Activated CD4-positive, alpha-beta T cell treated with anti-CD3 and anti-CD28 coated beads for 24 hours (primary cell): ENCODE measurements around the gene RGS9.
"Not testable (repeated sequence)": the region's sequence is repeated elsewhere in the genome, so short reads cannot be mapped to it uniquely, and the experiment has no call there.

ENCODE experiments used
- DNase-seq, 2 donors: peaks; one replicate each; pipeline ENCODE4 v3.0.0-alpha.2; 2020; ENCODE audit warnings: low read depth in 2 of 2

Gene RGS9

DNA sequence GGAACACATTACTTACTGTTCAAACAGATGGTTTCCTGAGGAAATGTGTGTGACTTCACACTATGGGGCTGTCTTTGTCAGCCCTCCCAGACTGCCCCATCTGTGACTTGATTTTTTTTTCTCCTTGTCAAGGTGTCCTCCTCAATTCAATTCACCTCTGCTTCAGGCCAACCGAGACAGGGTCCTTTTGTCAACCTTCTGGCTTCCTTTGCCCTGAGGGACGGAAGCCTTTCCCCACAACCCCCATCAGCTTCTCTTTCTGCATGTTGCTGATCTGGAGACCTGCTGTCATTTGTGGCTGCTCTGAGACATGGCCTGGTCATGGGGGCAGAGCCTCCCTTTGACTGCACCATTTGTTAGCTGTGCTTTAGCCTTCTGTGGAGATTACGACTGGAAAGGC is 21.3 kb upstream of the RGS9 start:
- no peak for DNase-seq

DNA sequence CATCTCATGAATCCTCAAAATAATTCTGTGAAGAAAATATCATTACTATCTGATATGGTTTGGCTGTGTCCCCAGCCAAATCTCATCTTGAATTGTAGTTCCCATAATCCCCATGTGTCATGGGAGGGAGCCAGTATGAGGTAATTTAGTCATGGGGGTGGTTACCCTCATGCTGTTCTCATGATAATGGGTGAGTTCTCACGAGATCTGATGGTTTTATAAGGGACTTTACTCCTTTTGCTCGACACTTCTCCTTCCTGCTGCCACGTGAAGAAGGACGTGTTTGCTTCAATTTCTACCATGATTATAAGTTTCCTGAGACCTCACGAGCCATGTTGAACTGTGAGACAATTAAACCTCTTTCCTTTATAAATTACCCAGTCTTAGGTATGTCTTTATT is 20.7 kb upstream of the RGS9 start:
- DNase-seq, result not testable (repeated sequence)

DNA sequence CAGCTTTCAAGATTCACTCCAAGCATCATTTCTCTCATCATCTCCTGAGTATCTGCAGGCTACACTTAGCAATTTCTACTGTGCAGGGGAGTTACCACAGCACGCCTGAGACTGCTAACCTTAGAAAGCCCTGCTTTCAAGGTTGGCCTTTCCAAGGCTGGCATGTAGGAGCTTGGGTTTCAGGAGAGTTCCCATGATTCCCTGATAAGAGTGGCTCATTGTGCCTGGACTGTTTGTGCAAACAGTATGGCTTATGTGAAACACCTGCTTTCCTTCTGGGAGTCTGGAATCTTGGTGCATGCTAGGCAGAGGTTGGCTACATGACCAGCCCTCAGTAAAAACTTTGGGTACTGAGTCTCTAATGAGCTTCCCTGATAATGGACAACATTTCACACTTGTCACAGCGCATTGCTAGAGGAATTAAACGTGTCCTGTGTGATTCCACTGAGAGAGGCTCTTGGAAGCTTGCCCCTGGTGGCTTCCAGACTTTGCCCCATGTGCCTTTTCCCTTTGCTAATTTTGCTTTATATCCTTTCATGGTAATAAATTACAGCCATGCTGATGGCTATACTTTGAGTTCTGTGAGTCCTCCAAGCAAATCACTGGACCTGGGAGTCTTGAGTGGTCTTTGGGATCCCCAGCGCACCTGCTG is 19.7 kb upstream of the RGS9 start:
- DNase-seq, result no peak

DNA sequence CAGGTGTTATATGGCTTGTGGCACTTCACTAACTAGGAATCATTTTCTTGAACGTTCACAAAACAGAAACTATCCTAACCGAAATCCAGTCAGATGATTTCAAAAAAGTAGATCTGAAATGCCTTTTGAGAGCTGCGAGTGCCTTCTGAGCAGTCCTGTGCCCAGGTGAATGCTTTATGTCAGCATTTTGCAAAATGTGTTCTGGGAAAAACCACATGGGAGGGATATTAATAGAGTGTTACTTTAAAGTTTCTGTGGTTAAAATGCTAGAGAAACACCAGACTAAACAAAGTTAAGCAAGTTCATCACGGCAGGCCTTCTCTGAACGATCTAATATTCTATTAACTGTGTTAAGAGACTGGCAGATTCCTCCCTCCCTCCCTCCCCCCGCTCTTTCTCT is 15.8 kb upstream of the RGS9 start:
- DNase-seq, result no peak

DNA sequence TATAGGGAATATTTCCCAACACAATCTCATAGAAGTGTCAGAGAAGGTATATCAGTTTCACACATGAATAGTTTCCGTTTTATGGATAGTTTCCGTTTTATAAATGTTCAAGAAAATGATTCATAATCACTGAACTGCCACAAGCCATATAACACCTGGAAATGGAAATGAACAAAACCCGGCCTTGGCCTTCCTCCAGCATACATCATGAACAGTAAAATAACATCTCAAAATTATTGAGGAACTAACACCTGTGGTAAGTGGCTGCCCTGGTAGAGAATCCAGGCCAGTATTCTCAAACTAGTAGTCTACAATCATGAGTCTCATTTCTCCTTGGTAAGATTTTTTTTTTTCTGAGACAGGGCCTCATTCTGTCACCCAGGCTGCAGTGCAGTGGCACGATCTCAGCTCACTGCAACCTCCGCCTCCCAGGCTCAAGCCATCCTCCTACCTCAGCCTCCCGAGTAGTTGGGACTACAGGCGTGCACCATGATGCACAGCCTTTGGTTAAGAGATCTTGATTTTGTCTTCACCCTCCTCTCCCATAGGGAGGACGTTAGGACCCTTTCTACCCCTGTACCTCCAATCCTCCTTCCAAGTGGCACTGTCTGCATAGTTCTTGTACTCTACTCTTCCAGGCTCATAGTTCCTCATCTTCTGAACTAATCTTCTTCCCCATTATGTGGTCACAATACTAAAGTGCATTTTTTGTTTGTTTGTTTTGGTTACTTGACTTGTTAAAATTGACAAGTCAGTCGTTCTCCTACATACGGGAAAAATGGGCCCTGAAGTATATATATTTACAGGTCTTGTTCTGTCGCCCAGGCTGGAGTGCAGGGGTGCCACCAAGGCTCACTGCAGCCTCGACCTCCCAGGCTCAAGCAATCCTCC is 15.0 kb upstream of the RGS9 start:
- DNase-seq, result peak in 1 of 2 donors; percentile 30

DNA sequence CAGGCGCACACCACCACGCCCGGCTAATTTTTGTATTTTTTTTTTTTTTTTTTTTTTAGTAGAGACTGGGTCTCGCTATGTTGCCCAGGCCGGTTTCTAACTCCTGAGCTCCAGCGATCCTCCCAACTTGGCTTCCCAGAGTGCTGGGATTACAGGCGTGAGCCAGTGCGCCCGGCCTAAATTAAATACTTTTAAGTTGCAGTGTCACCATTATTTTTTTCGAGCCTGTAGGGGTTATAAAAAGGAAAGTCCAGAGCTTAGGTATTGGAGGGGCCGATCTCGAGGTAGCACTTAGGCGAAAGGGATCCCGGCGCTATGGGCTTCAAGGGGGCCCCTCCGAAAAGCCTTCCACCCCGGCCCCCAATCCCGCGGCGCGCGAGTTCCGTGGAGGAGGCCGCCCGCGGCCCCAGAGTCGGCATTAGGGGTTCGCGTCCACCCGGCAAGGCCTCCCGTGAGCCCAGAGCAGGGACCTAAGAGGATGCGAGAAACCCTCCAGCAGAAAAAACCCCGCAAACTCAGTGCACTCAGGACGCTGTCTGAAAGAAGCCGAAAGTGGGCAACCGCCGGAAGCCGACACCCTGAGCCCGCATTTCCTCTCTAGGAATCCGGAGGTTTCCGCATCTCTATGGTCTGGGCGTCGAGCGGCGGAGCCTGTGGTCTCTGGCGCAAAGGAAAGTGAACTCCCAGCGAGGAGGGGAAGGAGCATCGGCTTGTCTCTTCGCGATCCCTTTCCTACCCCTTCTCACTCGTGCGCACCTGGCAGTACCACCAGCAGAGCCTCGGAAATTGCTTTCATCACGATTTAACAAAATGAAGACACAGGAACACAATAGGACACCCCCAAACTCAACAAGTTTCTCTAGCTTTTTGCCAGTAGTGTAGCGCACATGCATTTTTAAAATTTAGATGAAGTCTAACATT is 14.1 kb upstream of the RGS9 start:
- peak; percentile 60 to 79 for DNase-seq

DNA sequence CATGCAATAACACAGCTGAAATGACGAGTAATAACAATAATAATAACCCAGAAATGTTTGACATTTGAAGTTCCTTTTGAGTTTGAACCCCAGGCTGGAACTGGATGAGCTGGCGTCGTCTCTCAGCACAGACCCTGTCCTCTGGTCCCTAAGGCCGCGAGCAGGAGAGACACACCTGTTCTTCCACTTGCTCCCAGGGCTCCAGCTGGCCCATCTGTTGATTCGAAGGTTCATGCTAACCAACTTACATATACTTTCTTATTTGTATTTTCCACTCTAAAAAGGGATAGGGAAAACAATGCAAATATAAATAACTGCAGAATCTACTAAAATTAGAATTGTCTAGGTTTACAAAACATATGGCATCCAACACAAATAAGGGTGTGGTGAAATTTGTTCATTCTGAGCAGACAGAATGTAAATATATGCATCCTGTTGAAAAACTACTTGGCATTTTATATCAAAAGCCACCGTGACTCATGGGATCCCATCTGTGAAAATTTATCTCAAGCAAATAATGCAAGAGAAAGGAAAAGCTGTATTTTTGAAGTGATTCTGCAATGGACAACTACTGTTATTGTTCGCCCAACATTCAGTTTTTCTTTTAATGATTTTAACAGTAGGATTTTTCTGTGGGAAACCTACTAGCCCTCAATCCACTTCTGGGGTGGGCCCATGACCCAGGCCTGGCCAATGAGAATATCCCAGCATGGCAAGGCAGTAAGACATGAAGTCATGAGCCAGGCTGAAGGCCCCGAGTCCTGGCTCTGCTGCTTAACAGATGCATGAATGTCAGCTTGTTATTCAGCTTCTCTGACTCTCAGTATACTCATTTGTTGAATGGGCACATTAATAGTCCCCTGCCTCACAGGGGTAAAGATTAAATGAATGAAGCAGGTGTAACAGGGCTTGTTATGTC is 13.2 kb upstream of the RGS9 start:
- DNase-seq, result no peak

DNA sequence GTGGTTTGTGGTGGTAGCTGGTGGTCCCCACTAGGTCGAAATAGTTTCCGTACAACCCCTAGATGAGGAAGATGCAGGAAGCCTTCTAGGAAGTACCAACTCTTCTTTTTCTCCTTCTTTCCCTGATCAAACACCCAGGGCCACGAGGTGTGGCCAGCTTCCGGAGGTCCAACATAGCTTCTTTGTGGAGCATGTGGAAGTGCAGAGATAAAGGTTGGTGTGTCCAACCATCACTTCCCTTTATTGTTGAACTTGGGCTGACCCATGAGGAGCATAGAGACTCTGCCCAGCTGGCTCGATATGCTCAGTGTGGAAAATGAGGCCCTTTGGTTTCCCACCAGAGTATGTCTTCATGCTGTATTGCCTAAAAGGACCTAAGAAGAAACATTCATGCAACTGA is 6.3 kb upstream of the RGS9 start:
- DNase-seq, result no peak

DNA sequence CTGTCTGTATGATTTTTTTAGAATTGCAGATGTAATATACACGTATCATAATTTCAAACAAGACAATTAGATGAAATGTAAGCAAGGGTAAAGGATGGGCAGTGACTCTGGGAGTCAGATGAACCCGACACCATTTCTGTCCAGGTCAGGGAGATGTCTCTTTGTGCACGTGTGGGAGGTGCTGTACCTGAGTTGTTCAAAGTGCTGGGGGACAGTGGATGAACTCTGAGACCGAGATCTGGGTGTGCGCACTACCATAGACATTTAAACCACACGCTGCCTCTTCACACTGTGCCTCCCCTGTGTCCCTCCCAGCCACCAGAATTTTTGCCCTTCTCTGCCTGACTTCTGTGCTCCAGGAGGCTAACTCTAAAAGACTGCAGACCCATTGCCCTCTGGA is 5.9 kb upstream of the RGS9 start:
- no peak for DNase-seq

DNA sequence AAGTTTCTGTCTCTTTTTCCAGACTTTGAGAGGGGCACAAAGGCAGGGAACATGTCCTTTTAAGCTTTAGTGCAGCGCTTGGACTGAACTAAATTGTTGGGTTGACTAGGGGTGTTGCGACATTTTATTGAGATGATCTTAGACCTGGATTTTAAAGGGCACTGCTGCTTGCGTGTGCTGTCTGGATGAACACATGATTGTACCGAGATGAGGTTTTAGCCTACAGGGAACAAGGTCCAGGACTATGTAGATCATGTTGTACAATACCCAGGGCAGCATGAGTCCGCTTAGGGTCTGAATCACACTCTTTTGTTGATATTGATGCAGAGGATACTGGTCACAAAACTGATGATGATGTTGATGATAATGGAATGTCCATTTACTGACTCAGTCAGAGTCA is 5.2 kb upstream of the RGS9 start:
- no peak for DNase-seq

DNA sequence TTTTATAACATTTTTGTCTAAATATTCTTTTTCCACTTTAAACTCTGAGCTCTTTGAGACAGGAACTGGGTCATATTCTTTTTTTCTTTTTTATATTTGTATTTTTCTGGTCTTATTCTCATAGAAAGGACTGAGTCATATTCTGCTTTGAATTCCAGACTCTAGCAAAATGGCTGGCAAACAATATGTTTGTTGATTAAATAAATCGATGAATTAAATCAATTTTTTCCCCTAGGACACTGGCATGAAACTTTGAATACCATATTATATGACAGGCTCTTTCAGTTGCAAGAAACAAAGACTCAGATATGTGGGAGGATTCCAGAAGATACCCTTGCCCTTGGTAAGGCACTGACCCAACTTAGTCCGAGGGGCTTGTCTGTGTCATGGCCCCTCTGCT is 3.1 kb upstream of the RGS9 start:
- DNase-seq, result no peak

DNA sequence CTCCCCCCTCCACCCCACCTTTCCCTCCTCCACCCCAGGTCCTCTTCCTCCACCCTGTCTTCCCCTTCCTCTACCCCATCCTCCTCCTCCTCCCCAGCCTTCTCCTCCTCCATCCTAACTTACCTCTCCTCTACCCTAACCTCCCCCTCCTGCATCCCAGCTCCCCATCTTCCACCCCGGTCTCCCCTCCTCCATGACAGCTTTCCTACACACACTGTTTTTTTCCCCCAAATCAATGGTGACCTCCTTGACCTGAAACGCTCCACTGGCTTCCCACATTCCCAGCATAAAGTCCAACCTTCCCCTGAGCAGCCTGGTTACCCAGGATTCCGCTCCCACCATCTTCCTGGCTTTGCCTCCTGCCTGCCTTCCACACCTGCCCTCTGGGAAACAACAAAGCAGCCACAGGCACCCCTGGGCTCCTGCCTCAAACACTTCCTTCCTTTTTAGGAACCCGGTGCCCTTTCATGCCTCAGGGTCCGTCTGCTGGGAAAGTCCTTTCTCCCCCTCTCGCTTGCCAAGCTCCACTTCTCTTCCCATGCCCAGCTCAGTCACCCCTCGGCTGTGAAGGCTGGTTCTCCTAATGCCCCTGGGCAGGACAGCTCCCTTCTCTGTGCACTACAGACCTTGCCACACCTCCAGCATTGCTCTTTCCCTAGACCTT is 2.1 kb downstream of the RGS9 start:
- DNase-seq, result no peak

DNA sequence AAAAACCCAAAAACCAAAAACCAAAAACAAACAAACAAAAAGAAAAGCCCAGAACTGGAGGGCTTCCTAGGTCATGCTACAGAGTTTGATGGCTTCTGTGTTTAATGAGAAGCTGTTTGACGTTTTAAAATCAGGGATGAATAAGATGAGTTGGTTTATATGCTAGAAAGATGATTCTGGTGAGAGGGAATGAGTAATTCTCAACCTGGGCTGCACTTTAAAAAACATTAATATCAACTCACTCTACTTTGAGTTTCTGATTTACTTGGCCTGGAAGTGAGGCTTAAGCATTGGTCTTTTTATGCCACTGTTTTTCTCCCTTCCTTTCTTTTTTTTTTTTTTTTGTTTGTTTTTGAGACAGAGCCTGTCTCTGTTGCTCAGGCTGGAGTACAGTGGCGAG is 5.1 kb downstream of the RGS9 start:
- no peak for DNase-seq

DNA sequence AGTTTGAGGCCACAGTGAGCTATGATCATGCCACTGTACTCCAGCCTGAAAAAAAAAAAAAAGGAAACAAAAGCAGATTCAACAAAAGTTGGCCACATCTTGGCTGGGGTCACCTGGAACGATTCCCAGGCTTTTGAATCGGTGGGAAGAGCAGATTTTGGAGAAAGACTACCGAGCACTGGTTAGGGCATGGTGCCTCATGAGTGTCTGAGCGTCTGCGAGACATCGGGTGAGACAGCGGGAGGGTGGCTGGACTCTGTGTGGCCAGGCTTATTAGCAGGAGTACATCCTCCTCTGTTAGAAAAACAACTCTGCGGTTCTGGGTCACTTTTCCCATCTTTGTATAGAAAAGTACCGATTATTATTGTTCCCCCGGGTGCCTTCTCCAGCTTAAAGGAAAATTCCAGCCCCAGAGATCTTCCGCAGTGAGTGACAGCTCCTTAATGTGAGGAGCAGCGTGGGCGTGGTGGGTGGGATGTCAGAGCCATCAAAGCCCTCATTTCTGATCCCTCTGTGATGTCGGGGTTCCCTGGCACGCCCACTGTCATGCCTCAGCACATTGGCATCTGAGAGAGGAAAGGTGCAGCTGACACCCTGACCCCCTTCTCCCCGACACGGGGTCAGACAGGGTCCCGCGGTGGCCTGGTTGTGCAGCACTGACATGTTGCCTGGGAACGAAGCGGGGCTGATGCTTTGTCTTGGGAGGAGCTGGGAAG is 6.9 kb downstream of the RGS9 start:
- DNase-seq, result no peak

DNA sequence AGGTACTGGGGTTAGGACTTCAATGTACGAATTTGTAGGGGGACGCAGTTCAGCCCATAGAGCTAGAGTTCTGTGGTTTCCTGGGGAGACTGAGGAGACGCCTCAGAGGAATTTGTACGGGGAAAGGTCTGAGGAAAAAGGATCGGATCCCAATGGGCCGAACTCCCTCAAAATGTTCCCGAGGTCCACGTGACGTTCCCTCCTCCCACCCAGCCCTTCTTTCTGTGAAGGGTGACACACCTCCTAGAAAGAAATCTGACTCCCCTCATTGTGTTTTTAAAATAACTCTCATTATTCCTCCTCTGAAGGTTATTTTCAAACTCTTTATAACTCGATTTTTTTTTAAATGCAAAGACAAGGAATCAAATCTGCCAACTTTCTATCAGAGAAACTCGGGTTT is 8.6 kb downstream of the RGS9 start:
- no peak for DNase-seq

DNA sequence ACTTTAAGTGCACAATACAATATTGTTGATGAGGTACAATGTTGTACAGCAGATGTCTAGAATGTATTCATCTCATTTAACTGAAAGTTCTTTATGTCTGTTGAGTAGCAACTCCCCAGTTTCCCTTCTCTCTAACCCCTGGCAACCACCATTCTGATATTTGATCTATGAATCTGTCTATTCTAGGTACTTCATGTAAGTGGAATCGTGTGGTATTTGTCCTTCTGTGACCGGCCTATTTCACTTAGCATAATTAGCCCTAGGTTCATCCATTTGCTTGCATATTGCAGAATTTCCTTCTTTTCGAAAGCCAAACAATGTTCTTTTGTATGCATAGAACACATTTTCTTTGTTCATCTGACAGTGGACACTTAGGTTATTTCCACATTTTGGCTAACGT is 10.8 kb downstream of the RGS9 start:
- no peak for DNase-seq

DNA sequence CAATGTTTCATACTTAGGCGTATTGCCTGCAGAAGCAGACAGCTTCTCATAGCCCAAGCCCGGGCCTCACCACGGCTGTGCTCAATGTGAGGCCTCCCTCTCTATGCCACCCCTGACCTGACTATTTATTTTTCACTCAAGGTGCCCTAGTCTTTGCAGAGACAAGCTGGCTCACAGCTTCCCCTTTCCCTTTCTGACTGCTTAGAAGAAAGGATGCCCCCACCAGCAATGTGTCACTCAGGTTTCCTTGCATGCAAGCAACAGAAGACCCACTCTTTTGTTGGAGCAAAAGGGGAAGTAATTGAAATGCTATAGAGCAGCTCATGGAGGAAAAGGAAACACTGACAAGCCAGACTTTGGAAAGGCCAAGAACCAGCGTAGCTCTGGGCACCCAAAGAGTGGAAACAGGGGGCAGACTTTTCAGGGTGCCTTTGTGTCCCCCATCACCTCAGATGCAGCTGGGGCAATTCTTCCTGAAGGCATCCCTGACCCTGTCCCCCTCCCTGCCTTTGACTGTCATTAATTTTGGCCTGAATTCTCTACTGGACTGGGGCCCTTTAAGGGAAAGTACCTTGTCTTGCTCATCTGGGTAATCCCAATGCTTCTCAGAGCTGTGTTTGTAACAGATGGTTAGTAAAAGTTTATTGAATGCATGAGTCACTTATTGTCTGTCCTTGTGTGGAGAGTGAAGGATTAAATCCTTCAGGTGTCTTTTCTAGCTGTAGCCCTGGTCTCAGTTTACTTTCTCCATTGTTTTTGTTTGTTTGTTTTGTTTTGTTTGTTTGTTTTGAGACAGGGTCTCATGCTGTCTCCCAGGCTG is 17.8 kb downstream of the RGS9 start:
- no peak for DNase-seq

DNA sequence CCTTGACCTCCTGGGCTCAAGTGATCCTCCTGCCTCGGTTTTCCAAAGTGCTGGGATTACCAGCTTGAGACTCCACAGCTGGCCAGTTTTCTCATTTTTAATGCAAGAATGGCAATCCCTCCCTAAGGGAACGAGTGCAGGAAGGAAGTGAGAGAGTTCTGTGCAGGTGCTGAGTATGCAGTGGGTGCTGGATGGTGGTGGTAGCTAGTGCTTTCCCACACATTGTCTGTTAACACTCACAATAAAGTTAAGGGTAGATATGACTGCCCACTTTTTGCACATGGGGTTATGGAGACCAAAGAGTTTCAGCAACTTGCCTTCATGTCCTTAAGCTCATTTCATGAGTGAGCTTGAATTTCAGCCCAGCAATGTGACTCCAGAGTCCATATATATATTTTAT is 18.5 kb downstream of the RGS9 start:
- no peak for DNase-seq

DNA sequence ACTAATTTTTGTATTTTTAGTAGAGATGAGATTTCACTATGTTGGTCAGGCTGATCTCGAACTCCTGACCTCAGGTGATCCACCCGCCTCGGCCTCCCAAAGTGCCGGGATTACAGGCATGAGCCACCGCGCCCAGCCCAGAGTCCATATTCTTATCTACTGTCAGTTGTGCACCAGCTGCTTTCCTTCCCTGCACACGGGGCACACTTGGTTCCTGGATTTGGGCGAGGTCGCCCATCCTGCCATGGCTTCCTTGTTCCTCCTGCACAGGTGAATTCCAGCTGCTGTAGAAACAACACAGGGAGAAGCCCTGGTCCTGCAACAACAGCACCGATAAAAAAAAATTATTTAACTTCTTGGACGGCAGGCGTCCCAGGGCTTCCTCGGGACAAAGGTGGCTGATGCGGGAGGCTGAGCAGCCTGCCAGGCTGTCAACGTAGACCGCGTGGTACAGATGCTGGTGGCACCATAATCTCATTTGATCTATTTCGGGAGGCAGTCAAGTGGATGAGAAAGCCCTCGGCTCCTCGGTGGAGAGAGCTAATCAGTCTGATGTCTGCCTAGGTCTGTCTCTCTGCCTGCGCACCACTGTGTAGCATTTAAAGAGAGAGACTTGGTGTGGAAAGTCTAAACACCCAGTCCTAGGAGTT is 19.1 kb downstream of the RGS9 start:
- no peak for DNase-seq
